ENCODE measurements around the gene GPS2.

- no peak for TF ChIP-seq MAX (IDR thresholded peaks at IDR 0.05; ENCODE audit: low read depth, low read length)
- TF ChIP-seq ESRRA (IDR thresholded peaks at IDR 0.05; ENCODE audit: low read length): no peak
- no peak for TF ChIP-seq TAF1 (IDR thresholded peaks at IDR 0.05; ENCODE audit: borderline replicate concordance, low read depth, low read length)
- no peak for TF ChIP-seq CTCF (IDR thresholded peaks at IDR 0.05 in 2 of 3, conservative IDR thresholded peaks at IDR 0.05 in 1 of 3; ENCODE audit: control insufficient read depth in 2 of 3, extremely low read depth in 1 of 3, insufficient read depth in 1 of 3, low read depth in 3 of 3, low read length in 3 of 3)
These were observed 25.0 kb downstream of the GPS2 start for GRCh38 chr17:7290166-7290565.

Measured in GM12878 (cell line).